ENCODE measurements around the gene LRRC38. TPM values are rescaled to one million over a fixed set of nuclear protein-coding genes. Genes with fewer than 3 reads are reported as not detected.

LRRC38 gene
- total RNA-seq, 4 donors from 2014 or later = 0.17 TPM; not detected in 3

DNA sequence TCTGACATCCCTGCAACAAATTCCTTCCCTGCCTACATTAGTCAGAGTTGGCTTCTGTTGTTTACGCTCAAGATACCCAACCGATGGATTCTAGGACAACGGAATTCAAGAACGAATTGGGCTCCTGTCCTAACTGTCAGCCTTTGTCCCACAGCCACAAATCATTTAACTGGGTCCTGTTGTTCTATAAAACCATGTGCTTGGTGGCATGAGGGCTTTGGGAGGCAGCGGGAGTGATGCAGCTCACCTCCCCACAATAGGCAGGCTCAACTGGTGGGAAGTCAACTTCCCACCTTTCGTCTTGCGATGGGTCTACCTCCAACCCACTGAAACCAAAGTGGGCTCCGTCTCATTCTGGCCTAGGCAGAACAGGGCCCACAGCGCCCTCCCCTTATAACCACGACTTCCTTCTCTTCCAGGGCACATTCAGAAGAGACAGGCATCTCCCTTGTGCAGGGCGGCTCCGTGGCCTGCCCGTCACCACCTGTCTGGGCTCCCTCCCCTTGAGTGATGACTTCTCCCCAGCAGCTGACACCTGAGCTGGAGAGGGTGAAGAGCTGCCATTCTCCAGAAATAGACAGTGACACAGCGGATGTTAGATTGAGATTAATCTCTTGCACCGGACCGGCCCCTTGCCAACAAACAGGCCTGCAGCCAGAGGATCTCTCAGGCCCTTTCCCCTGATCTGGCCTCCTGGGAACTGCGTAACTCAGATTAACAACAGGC is 26.5 kb downstream of the LRRC38 start:
- H3K36me3 ChIP-seq = no peaks in the 10 kb centered on the region
- WGBS = 73% methylated on average over 15 of the region's 17 CpGs
- intact Hi-C loops (cut with DNase I) = no loop called here
- no peaks in the 10 kb centered on the region for H3K4me1 ChIP-seq
- peaks cover 0 to 25% (median 0%) of the 10 kb centered on the region in 4 donors for H3K27me3 ChIP-seq
- no peak overlapping the region for H3K27ac ChIP-seq (replicated peaks in 1 of 4)
- H3K9me3 ChIP-seq = no peaks in the 10 kb centered on the region
- TF ChIP-seq POLR2AphosphoS5 (IDR thresholded peaks at IDR 0.05) (no peak), EP300 (IDR thresholded peaks at IDR 0.05) (no peak), POLR2A (IDR thresholded peaks at IDR 0.05; ENCODE audit: low read depth) (no peak)
- TF ChIP-seq, protein P1, sequence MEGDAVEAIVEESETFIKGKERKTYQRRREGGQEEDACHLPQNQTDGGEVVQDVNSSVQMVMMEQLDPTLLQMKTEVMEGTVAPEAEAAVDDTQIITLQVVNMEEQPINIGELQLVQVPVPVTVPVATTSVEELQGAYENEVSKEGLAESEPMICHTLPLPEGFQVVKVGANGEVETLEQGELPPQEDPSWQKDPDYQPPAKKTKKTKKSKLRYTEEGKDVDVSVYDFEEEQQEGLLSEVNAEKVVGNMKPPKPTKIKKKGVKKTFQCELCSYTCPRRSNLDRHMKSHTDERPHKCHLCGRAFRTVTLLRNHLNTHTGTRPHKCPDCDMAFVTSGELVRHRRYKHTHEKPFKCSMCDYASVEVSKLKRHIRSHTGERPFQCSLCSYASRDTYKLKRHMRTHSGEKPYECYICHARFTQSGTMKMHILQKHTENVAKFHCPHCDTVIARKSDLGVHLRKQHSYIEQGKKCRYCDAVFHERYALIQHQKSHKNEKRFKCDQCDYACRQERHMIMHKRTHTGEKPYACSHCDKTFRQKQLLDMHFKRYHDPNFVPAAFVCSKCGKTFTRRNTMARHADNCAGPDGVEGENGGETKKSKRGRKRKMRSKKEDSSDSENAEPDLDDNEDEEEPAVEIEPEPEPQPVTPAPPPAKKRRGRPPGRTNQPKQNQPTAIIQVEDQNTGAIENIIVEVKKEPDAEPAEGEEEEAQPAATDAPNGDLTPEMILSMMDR (IDR thresholded peaks at IDR 0.05) = no peak
- DNase-seq (ENCODE audit: extremely low spot score) = no peak
- H3K4me3 ChIP-seq = no peak overlapping the region

DNA sequence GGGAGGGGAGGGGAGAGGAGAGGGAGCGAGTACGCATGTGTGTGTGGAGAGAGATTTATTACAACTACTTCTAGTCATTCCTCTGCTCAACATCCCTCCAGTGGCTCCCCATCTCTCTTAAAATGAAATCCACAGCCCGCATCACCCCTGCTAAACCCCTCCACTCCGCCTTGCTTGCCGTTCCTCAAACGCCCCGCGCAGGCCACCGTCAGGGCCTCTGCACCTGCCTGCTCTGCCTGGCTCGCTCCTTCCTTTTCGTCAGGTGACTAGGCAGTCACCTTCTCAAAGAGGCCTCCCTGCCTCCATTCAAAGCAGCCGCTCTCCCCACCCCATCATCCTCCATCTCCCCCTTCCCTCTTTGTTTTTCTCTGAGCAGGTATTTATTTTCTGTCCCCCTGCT is 29.9 kb downstream of the LRRC38 start:
- TF ChIP-seq, protein P1 (IDR thresholded peaks at IDR 0.05) = no peak
- TF ChIP-seq POLR2AphosphoS5 (IDR thresholded peaks at IDR 0.05) (no peak), EP300 (IDR thresholded peaks at IDR 0.05) (no peak), POLR2A (IDR thresholded peaks at IDR 0.05; ENCODE audit: low read depth) (no peak)
- DNase-seq (ENCODE audit: extremely low spot score) = no peak
- whole genome bisulfite sequencing = 83% methylated on average over 12 of the region's 12 CpGs
- Histone ChIP-seq H3K9me3 (no peaks in the 10 kb centered on the region), H3K27ac (replicated peaks in 1 of 4) (no peak overlapping the region), H3K4me3 (no peak overlapping the region), H3K36me3 (no peaks in the 10 kb centered on the region), H3K27me3 (peaks cover 0 to 5% (median 0%) of the 10 kb centered on the region in 4 donors), H3K4me1 (no peaks in the 10 kb centered on the region)
- intact Hi-C loops (cut with DNase I) = no loop called here

DNA sequence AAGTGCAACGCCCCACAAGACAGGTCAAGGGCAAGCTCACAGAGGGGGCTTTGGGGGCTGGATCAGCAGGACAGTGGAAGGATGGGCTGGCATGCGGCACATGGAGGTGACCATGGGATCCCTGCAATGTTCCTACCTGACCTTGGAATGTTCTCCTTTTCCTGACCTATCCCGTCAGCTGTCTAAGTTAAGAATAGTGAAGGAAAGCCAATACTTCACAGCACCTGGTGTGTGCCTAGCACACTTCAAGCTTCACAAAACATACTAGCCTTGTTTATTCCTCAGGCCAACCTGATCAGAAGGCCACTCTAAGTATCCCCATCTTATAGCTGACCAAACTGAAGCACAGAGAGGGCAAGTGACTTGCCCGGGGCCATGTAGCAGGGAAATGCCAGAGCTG is 31.2 kb downstream of the LRRC38 start:
- Histone ChIP-seq H3K36me3 (no peaks in the 10 kb centered on the region), H3K27ac (replicated peaks in 1 of 4) (no peak overlapping the region), H3K4me1 (no peaks in the 10 kb centered on the region), H3K27me3 (peaks cover 0 to 8% (median 0%) of the 10 kb centered on the region in 4 donors), H3K9me3 (peaks cover 0 to 12% (median 6%) of the 10 kb centered on the region in 4 donors), H3K4me3 (no peak overlapping the region)
- no peak for DNase-seq (ENCODE audit: extremely low spot score)
- TF ChIP-seq POLR2AphosphoS5 (IDR thresholded peaks at IDR 0.05) (no peak), POLR2A (IDR thresholded peaks at IDR 0.05; ENCODE audit: low read depth) (no peak), EP300 (IDR thresholded peaks at IDR 0.05) (no peak)
- TF ChIP-seq, protein P1 (IDR thresholded peaks at IDR 0.05) = no peak
- intact Hi-C loops (cut with DNase I) = no loop called here
- WGBS = 84% methylated on average over 3 of the region's 4 CpGs

DNA sequence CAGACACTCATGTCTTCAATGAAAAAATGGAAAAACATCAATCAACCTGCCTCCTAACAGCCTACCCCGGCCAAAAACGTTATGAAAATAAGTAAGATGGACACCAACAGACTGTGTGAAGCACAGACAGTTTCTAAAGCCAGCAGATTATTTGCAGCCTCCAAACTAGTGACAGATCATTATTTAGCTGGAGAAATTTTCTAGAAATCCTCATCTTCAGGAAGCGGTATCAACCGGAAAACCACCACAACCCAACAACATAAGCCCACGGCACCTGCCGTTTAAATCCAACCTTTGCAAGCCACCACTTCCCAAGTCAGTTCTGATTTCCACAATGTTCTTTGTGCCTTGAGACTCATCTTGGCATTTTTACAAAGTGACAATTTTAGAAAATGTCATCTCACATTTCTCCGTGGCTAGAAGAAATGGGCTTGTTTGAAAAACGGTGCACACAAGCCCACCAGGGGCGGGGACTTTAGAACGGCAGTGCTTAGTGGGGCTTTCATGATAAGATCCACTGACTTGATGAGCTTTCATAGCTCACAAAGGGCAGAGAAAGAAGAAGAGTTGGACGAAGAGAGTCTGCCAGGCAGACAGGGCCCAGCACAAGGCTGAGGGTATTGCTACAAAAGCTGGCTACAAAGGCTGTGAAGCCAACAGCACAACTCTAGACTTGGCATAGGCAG is 34.5 kb downstream of the LRRC38 start:
- no peaks in the 10 kb centered on the region for H3K36me3 ChIP-seq
- peaks cover 0 to 23% (median 11%) of the 10 kb centered on the region in 4 donors for H3K9me3 ChIP-seq
- peaks cover 0 to 13% (median 0%) of the 10 kb centered on the region in 4 donors for H3K27me3 ChIP-seq
- 71% methylated on average over 11 of the region's 11 CpGs for WGBS
- H3K4me1 ChIP-seq = no peaks in the 10 kb centered on the region
- intact Hi-C loops (cut with DNase I) = no loop called here
- H3K27ac ChIP-seq (replicated peaks in 1 of 4) = no peak overlapping the region
- no peak overlapping the region for H3K4me3 ChIP-seq
- TF ChIP-seq, protein P1 (IDR thresholded peaks at IDR 0.05) = no peak
- TF ChIP-seq EP300 (IDR thresholded peaks at IDR 0.05) (no peak), POLR2AphosphoS5 (IDR thresholded peaks at IDR 0.05) (no peak), POLR2A (IDR thresholded peaks at IDR 0.05; ENCODE audit: low read depth) (no peak)
- no peak for DNase-seq (ENCODE audit: extremely low spot score)
